HepG2 (cell line): ENCODE results near the gene KCNMB4. TPM values are rescaled to one million over a fixed set of nuclear protein-coding genes. Genes with fewer than 3 reads are reported as not detected.

ENCODE experiments used
- ESRRA ChIP-seq: sonication (generic); formaldehyde crosslinking; IDR thresholded peaks from 2 replicates; pipeline ENCODE4 v1.5.1; 2020; ENCODE audit warnings: mild to moderate bottlenecking, low read depth, missing genetic modification reagents
- KDM1A ChIP-seq: IDR thresholded peaks from 2 replicates; pipeline ENCODE4 v1.6.1; 2016; ENCODE audit warnings: missing compliant biosample characterization
- KDM4B ChIP-seq: sonication (generic); formaldehyde crosslinking; IDR thresholded peaks from 2 replicates; pipeline ENCODE4 v1.4.0; 2020; ENCODE audit warnings: missing genetic modification reagents
- KLF16 ChIP-seq, 2 experiments: sonication (generic) in 1 of 2; formaldehyde crosslinking in 1 of 2; IDR thresholded peaks; 2 replicates each; pipeline versions ENCODE4 v1.6.1 to v1.8.0; 2016 to 2023; ENCODE audit warnings: missing genetic modification reagents in 2 of 2, missing compliant biosample characterization in 1 of 2
- MYC ChIP-seq: sonication (generic); formaldehyde crosslinking; IDR thresholded peaks from 2 replicates; pipeline ENCODE4 v1.9.0; 2021; ENCODE audit warnings: missing genetic modification reagents, borderline replicate concordance
- SP2 ChIP-seq: sonication (generic); formaldehyde crosslinking; IDR thresholded peaks from 2 replicates; pipeline ENCODE4 v1.5.1; 2020; ENCODE audit warnings: mild to moderate bottlenecking, missing genetic modification reagents
- SRF ChIP-seq: IDR thresholded peaks from 2 replicates; pipeline ENCODE4 v1.6.1; 2011; ENCODE audit warnings: mild to moderate bottlenecking, low read depth, low read length, moderate library complexity
- TSC22D2 ChIP-seq: sonication (generic); formaldehyde crosslinking; IDR thresholded peaks from 2 replicates; pipeline ENCODE4 v1.5.1; 2020; ENCODE audit warnings: missing genetic modification reagents, mild to moderate bottlenecking, borderline replicate concordance
- ZBTB7A ChIP-seq: sonication (generic); formaldehyde crosslinking; IDR thresholded peaks from 2 replicates; pipeline ENCODE4 v1.8.0; 2022; ENCODE audit warnings: mild to moderate bottlenecking, missing genetic modification reagents
- ZFY ChIP-seq: sonication (generic); formaldehyde crosslinking; IDR thresholded peaks from 2 replicates; pipeline ENCODE4 v1.4.0; 2020; ENCODE audit warnings: missing genetic modification reagents
- ZKSCAN8 ChIP-seq: IDR thresholded peaks from 2 replicates; pipeline ENCODE4 v1.6.1; 2016; ENCODE audit warnings: borderline replicate concordance, missing genetic modification reagents, missing compliant biosample characterization
- ZNF331 ChIP-seq: sonication (generic); formaldehyde crosslinking; IDR thresholded peaks from 2 replicates; pipeline ENCODE4 v1.4.0; 2020; ENCODE audit warnings: missing genetic modification reagents
- ZNF746 ChIP-seq: sonication (generic); formaldehyde crosslinking; IDR thresholded peaks from 2 replicates; pipeline ENCODE4 v1.8.0; 2022; ENCODE audit warnings: mild to moderate bottlenecking, missing genetic modification reagents
- ZNF879 ChIP-seq: sonication (generic); formaldehyde crosslinking; IDR thresholded peaks from 2 replicates; pipeline ENCODE4 v1.8.1; 2023; ENCODE audit warnings: missing genetic modification reagents
- polyA plus RNA-seq, 8 experiments: library from polyadenylated mRNA; depleted of rRNA in 3 of 8; stranded (reverse) in 7 of 8; unstranded in 1 of 8; fragments of >200 nt; fragmentation: Illumina TruSeq in 4 of 8; extraction: Trizol in 4 of 8; gene quantifications; 2 replicates each; pipeline versions ENCODE4 v1.2.1 to v1.2.3, GENCODE V29; 2011 to 2016; ENCODE audit warnings: low read depth in 4 of 8, missing spikeins in 1 of 8, mixed read lengths in 1 of 8; ENCODE audit not compliant: insufficient read depth in 1 of 8
- total RNA-seq, 5 experiments: library from RNA; depleted of rRNA; stranded (reverse); fragments of >200 nt; fragmentation: Illumina TruSeq; extraction: Trizol; gene quantifications; 2 replicates each; pipeline ENCODE4 v1.2.3, GENCODE V29; 2016; ENCODE audit warnings: low read depth in 1 of 5
- TF ChIP-seq, protein P1 (sequence below): sonication (generic); formaldehyde crosslinking; IDR thresholded peaks from 2 replicates; pipeline ENCODE4 v1.8.0; 2022; ENCODE audit warnings: missing genetic modification reagents, mild to moderate bottlenecking, inconsistent platforms, borderline replicate concordance
- TF ChIP-seq, protein P2 (sequence below), 2 experiments: sonication (generic) in 1 of 2; formaldehyde crosslinking in 1 of 2; IDR thresholded peaks; 2 replicates each; pipeline versions ENCODE4 v1.6.1 to v1.9.0; 2014 to 2022; ENCODE audit warnings: antibody characterized with exemption in 1 of 2, borderline replicate concordance in 1 of 2, inconsistent platforms in 1 of 2, low read depth in 1 of 2, missing genetic modification reagents in 1 of 2
- TF ChIP-seq, protein P3 (sequence below): sonication (generic); formaldehyde crosslinking; IDR thresholded peaks from 2 replicates; pipeline ENCODE4 v1.8.0; 2022; ENCODE audit warnings: missing genetic modification reagents, mild to moderate bottlenecking, moderate library complexity, borderline replicate concordance
- TF ChIP-seq, protein P4 (sequence below): sonication (generic); formaldehyde crosslinking; IDR thresholded peaks from 2 replicates; pipeline ENCODE4 v1.5.0; 2020; ENCODE audit warnings: missing genetic modification reagents, mild to moderate bottlenecking, borderline replicate concordance

Gene KCNMB4
- total and polyA plus RNA-seq, 2 of the 13 experiments (the other 11 are each of a cell fraction or from before 2014, with no cell fraction given) = 0.67 to 0.84 TPM

DNA sequence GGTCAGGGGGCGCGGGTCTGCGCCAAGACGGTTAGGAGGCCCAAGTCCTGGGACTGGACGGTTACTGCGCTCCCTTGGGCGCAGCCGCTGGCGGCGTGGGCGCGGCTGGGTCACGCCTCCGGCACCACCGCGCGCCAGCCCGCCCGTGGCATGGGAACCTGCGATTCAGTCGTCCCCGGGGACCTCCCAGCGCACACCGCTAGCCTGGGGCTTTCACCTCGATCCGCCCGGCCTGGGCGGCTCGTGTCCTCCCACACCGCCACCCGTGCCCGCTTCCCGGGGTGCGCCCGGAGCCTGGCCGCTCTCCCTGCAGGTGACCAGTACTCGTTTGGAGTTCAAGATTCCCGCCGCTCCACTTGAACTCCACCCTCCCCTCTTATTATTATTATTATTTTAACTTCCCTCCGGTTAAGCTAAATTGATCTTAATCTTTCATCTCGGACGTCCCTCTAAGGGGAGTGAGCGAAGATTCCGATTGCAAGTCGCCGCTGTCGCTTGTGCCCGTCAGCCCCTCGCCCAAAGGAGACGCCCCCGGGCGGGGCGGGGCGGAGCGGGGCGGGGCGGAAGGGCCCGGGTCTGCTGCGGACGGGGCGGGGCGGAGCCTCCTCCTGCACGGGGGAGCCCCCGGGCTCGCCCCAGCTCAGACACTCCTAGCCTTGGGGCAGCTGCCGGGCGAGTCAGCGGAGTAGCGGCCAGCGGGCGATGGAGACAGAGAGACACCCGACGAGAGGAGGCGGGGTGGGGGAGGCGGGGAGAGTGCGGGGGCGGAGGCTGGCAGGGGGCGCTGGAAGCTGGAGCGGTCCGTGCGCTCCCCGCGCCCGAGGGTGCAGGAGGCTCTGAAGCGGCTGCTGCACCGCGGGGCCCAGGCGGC is at the start of gene KCNMB4 (continued):
- TF ChIP-seq, protein P1, sequence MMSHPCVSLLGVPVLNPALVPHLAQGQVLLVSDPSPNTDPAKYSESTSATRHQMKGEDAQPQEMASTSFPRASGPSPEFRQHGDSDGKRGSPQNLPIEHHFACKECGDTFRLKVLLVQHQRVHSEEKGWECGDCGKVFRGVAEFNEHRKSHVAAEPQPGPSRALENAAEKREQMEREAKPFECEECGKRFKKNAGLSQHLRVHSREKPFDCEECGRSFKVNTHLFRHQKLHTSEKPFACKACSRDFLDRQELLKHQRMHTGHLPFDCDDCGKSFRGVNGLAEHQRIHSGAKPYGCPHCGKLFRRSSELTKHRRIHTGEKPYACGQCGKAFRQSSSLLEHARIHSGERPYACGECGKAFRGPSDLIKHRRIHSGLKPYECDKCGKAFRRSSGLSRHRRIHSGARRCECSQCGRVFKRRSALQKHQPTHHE (CRISPR knock-in tag) = no peak
- TF ChIP-seq, protein P2, sequence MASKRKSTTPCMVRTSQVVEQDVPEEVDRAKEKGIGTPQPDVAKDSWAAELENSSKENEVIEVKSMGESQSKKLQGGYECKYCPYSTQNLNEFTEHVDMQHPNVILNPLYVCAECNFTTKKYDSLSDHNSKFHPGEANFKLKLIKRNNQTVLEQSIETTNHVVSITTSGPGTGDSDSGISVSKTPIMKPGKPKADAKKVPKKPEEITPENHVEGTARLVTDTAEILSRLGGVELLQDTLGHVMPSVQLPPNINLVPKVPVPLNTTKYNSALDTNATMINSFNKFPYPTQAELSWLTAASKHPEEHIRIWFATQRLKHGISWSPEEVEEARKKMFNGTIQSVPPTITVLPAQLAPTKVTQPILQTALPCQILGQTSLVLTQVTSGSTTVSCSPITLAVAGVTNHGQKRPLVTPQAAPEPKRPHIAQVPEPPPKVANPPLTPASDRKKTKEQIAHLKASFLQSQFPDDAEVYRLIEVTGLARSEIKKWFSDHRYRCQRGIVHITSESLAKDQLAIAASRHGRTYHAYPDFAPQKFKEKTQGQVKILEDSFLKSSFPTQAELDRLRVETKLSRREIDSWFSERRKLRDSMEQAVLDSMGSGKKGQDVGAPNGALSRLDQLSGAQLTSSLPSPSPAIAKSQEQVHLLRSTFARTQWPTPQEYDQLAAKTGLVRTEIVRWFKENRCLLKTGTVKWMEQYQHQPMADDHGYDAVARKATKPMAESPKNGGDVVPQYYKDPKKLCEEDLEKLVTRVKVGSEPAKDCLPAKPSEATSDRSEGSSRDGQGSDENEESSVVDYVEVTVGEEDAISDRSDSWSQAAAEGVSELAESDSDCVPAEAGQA (IDR thresholded peaks at IDR 0.05; ENCODE audit: low read depth) = no peak
- TF ChIP-seq, protein P2 (CRISPR knock-in tag; IDR thresholded peaks at IDR 0.05; ENCODE audit: borderline replicate concordance) = no peak
- TF ChIP-seq, protein P3, sequence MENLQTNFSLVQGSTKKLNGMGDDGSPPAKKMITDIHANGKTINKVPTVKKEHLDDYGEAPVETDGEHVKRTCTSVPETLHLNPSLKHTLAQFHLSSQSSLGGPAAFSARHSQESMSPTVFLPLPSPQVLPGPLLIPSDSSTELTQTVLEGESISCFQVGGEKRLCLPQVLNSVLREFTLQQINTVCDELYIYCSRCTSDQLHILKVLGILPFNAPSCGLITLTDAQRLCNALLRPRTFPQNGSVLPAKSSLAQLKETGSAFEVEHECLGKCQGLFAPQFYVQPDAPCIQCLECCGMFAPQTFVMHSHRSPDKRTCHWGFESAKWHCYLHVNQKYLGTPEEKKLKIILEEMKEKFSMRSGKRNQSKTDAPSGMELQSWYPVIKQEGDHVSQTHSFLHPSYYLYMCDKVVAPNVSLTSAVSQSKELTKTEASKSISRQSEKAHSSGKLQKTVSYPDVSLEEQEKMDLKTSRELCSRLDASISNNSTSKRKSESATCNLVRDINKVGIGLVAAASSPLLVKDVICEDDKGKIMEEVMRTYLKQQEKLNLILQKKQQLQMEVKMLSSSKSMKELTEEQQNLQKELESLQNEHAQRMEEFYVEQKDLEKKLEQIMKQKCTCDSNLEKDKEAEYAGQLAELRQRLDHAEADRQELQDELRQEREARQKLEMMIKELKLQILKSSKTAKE = no peak
- TF ChIP-seq, protein P4, sequence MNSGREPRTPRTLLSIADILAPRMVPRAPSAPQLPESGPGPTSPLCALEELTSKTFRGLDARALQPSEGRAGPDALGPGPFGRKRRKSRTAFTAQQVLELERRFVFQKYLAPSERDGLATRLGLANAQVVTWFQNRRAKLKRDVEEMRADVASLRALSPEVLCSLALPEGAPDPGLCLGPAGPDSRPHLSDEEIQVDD = no peak
- no peak for TF ChIP-seq KDM1A (CRISPR knock-in tag)
- no peak for TF ChIP-seq KDM4B (CRISPR knock-in tag)
- 0 out of 2 replicates have a peak, but pooled peaks have one; percentile 14 for TF ChIP-seq SP2 (CRISPR knock-in tag)
- no peak for TF ChIP-seq ZKSCAN8 (CRISPR knock-in tag)
- no peak for TF ChIP-seq TSC22D2 (CRISPR knock-in tag)
- TF ChIP-seq ZFY = 0 out of 2 replicates have a peak, but pooled peaks have one; percentile 7
- TF ChIP-seq ZNF331 (CRISPR knock-in tag) = no peak
- no peak for TF ChIP-seq ZBTB7A (CRISPR knock-in tag)
- TF ChIP-seq SRF = no peak
- TF ChIP-seq ZNF879 = no peak
- 0 out of 4 replicates have a peak, but pooled peaks of 1 of the 2 experiments have one; percentile 38 for TF ChIP-seq KLF16 (CRISPR knock-in tag; IDR thresholded peaks at IDR 0.05)
- no peak for TF ChIP-seq ZNF746
- peak; percentile 2; the same call in 1 of the 2 replicates for TF ChIP-seq MYC (CRISPR knock-in tag)
- TF ChIP-seq ESRRA (CRISPR knock-in tag) = no peak
